Upper lobe of left lung (tissue), 6 donors: ENCODE data around the gene ARHGEF1. TPM values are rescaled to one million over a fixed set of nuclear protein-coding genes. Genes with fewer than 3 reads are reported as not detected.
A peak's percentile ranks its signal among the peaks of the same experiment; 100 is the strongest.

Source experiments
- ATAC-seq, 2 donors: fragments of 200-7000 bp; cut with Tn5 transposase; one replicate each; pipeline ENCODE4 v1.9.1; 2022; ENCODE audit warnings: mild to moderate bottlenecking in 2 of 2, moderate library complexity in 2 of 2; ENCODE audit not compliant: low FRiP score in 2 of 2
- DNase-seq, 2 donors: peaks; one replicate each; pipeline ENCODE4 v3.0.0-alpha.2; 2019 to 2020
- H3K27ac ChIP-seq, 4 donors: fragments of 200-600 bp; sonication (generic); one replicate each; pipeline ENCODE4 v1.5.1; 2016 to 2019
- H3K27me3 ChIP-seq, 4 donors: fragments of 200-600 bp; sonication (generic); one replicate each; pipeline ENCODE4 v1.5.1; 2017 to 2019
- H3K36me3 ChIP-seq, 4 donors: fragments of 200-600 bp; sonication (generic); one replicate each; pipeline ENCODE4 v1.5.1; 2016 to 2019
- H3K4me1 ChIP-seq, 4 donors: fragments of 200-600 bp; sonication (generic); one replicate each; pipeline ENCODE4 v1.5.1; 2018 to 2019
- H3K4me3 ChIP-seq, 4 donors: fragments of 200-600 bp; sonication (generic); one replicate each; pipeline ENCODE4 v1.5.1; 2017 to 2019; ENCODE audit warnings: mild to moderate bottlenecking in 2 of 4, moderate library complexity in 1 of 4
- H3K9me3 ChIP-seq, 4 donors: fragments of 200-600 bp; sonication (generic); one replicate each; pipeline ENCODE4 v1.5.1; 2018 to 2019
- EP300 ChIP-seq, 4 donors: sonication (generic); formaldehyde crosslinking; IDR thresholded peaks; one replicate each; pipeline ENCODE4 v1.5.1; 2017; ENCODE audit warnings: antibody characterized with exemption in 4 of 4, control low read depth in 2 of 4
- POLR2A ChIP-seq, 4 donors: fragments of 450-650 bp; IDR thresholded peaks; one replicate each; pipeline ENCODE4 v1.5.1; 2016 to 2017; ENCODE audit warnings: antibody characterized with exemption in 4 of 4, mild to moderate bottlenecking in 2 of 4
- POLR2AphosphoS5 ChIP-seq, 2 donors: sonication (generic); formaldehyde crosslinking; IDR thresholded peaks; one replicate each; pipeline ENCODE4 v1.5.1; 2017; ENCODE audit warnings: antibody characterized with exemption in 2 of 2
- WGBS, 2 donors: methylation state at CpG; one replicate each; pipeline ENCODE4 v1.1.5; 2017 to 2018; 5-methylcytosine and 5-hydroxymethylcytosine counted together
- total RNA-seq, 6 donors: library from RNA; depleted of rRNA in 4 of 6; stranded (reverse); fragments of >200 nt in 4 of 6; gene quantifications; one replicate each; pipeline versions ENCODE4 v1.1.0 to v1.2.1, GENCODE V29; 2016 to 2021
- TF ChIP-seq, protein P1 (sequence below), 6 experiments: fragments of 450-650 bp in 4 of 6; fragments of 200-600 bp in 2 of 6; sonication (generic) in 2 of 6; IDR thresholded peaks; one replicate each; pipeline ENCODE4 v1.5.1; 2016 to 2019; ENCODE audit warnings: antibody characterized with exemption in 6 of 6
- donor health status: DM: no; HTN: no; CAD: no; lungs with moderate emphysema.
- donor health status: DM: no; HTN: yes; CAD: no; lungs with severe emphysema.

The ARHGEF1 gene
- total RNA-seq, 6 donors from 2014 or later = 115 to 731 (median 233) TPM

DNA sequence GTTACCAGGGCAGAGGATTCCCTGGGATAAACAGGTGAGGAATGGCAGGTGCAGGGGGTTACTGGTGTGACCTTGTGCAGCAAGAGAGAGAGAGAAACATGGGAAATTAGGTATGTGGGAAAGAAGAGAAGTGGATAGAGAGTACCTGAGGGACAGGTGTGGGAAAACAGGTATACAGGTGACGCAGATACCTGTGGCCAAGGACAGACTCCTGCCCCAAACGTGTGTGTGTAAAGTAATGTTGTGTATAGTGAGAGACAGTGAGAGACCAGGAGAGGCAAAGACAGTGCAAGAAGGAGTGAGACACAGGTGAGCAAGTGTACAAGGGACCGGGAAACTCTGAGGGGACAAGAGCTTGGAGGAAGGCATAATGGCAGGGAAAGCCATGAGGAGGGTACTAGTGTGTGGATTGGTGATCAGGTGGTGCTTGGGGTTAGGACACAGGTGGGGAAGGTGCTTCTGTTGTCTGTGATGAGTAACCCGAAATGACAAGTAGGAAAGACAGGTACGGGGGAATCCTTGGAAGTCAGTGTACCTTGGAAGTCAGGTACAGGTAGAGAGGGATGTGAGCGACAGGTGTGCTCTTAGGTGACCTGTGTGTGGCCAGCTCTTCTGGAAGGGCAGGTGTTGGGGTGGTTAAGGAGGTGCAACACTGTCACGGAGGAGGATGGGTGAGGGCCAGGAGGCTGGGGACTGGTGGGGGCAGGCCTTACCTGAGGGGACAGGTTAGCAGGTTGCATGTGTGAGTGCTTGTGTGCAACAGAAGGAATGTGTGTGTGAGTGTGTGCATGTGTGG is 42.4 kb downstream of the ARHGEF1 start:
- Histone ChIP-seq H3K27ac (no peak overlapping the region), H3K27me3 (peaks cover 0 to 55% (median 42%) of the 10 kb centered on the region in 4 donors), H3K36me3 (no peaks in the 10 kb centered on the region), H3K9me3 (no peaks in the 10 kb centered on the region), H3K4me3 (no peak overlapping the region), H3K4me1 (peaks cover 14 to 29% (median 19%) of the 10 kb centered on the region in 4 donors)
- DNase-seq = no peak
- WGBS, 2 donors = 64 to 65% methylated on average over 7 of the region's 7 CpGs
- TF ChIP-seq, protein P1, sequence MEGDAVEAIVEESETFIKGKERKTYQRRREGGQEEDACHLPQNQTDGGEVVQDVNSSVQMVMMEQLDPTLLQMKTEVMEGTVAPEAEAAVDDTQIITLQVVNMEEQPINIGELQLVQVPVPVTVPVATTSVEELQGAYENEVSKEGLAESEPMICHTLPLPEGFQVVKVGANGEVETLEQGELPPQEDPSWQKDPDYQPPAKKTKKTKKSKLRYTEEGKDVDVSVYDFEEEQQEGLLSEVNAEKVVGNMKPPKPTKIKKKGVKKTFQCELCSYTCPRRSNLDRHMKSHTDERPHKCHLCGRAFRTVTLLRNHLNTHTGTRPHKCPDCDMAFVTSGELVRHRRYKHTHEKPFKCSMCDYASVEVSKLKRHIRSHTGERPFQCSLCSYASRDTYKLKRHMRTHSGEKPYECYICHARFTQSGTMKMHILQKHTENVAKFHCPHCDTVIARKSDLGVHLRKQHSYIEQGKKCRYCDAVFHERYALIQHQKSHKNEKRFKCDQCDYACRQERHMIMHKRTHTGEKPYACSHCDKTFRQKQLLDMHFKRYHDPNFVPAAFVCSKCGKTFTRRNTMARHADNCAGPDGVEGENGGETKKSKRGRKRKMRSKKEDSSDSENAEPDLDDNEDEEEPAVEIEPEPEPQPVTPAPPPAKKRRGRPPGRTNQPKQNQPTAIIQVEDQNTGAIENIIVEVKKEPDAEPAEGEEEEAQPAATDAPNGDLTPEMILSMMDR (IDR thresholded peaks at IDR 0.05) = no peak
- no peak for TF ChIP-seq EP300 (IDR thresholded peaks at IDR 0.05)
- TF ChIP-seq POLR2A (IDR thresholded peaks at IDR 0.05) = no peak
- no peak for TF ChIP-seq POLR2AphosphoS5 (IDR thresholded peaks at IDR 0.05)
- no peak for ATAC-seq

DNA sequence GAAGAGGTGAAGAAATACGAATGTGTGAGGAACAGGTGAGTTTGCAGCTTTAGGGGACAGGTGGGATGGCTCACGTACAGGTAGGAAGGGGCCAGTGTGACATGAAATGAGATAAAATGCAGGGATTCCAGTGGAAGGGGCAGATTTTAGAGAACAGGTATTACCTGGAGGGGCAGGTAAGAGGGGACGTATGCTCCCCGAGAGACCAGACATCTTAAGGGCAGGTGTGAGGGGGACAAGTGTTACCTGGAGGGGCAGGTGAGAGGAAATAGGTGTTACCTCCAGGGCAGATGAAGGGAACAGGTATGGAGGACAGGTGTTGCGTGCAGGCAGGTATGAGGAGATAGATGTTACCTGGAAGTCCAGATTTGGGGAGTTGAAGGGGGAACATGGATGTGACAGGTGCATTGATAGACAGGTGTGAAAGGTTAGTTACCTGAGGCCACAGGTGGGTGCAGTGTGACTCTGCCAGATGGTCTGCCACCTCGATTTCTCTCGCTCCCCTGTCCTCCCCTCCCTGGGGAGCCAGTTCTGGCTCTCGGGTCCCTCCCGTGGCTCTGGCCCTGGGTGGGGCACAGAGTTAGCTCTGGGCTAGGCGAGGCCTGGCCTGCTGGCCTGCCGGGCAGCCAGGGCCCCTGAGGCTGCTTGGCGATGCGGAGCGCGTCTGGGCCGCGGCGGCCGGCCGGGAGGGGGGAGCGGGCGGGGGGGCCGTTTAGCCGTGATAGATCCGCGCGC is 43.2 kb downstream of the ARHGEF1 start:
- no peak overlapping the region for H3K4me3 ChIP-seq
- TF ChIP-seq, protein P1 (IDR thresholded peaks at IDR 0.05) = no peak
- no peak for TF ChIP-seq EP300 (IDR thresholded peaks at IDR 0.05)
- no peak for TF ChIP-seq POLR2A (IDR thresholded peaks at IDR 0.05)
- no peak for TF ChIP-seq POLR2AphosphoS5 (IDR thresholded peaks at IDR 0.05)
- peaks cover 14 to 25% (median 19%) of the 10 kb centered on the region in 4 donors for H3K4me1 ChIP-seq
- H3K36me3 ChIP-seq = no peaks in the 10 kb centered on the region
- peaks cover 0 to 58% (median 39%) of the 10 kb centered on the region in 4 donors for H3K27me3 ChIP-seq
- ATAC-seq = no peak
- no peaks in the 10 kb centered on the region for H3K9me3 ChIP-seq
- DNase-seq = peak in 1 of 2 donors; percentile 64
- 42 to 56% methylated on average over 14 to 27 of the region's 27 CpGs for WGBS, 2 donors
- H3K27ac ChIP-seq = no peak overlapping the region

DNA sequence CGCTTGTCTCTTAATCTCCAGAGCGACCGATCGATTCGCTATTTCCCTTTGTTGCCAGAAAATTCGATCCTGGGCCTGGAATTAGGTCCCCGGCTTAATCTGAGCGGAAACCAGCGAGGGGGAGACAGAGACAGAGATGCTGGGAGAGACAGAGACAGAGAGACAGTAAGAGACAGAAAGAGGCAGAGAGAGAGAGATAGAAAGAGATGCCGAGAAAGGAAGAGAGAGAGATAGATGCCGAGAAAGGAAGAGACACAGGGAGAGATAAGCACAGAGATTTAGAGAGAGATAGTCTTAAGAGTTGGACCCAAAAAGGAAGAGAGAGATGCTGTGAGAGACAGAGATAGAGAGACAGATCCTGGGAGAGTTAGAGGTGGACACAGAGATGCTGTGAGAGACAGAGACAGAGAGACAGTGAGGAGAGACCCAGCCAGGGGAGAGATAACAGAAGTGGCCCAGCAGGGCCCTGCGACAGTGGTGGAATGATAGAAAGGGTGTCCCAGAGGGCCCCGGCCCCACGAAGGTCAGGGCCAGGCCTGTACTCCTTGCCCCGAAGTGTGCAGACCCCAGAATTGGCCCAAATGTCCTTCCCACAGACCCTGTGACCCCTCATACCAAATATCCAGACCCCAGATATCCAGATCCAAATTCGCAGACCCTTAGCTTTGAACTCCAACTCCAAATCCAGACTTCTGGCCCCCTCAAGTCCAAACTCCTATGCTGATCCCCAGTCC is 43.9 kb downstream of the ARHGEF1 start:
- Histone ChIP-seq H3K27ac (no peak overlapping the region), H3K4me1 (peaks cover 14 to 23% (median 19%) of the 10 kb centered on the region in 4 donors), H3K36me3 (no peaks in the 10 kb centered on the region), H3K27me3 (peaks cover 0 to 56% (median 33%) of the 10 kb centered on the region in 4 donors), H3K4me3 (no peak overlapping the region), H3K9me3 (no peaks in the 10 kb centered on the region)
- 53 to 62% methylated on average over 16 of the region's 16 CpGs for WGBS, 2 donors
- DNase-seq (no peak), ATAC-seq (no peak)
- TF ChIP-seq, protein P1 (IDR thresholded peaks at IDR 0.05) = no peak
- TF ChIP-seq POLR2A (IDR thresholded peaks at IDR 0.05) = no peak
- no peak for TF ChIP-seq EP300 (IDR thresholded peaks at IDR 0.05)
- no peak for TF ChIP-seq POLR2AphosphoS5 (IDR thresholded peaks at IDR 0.05)

DNA sequence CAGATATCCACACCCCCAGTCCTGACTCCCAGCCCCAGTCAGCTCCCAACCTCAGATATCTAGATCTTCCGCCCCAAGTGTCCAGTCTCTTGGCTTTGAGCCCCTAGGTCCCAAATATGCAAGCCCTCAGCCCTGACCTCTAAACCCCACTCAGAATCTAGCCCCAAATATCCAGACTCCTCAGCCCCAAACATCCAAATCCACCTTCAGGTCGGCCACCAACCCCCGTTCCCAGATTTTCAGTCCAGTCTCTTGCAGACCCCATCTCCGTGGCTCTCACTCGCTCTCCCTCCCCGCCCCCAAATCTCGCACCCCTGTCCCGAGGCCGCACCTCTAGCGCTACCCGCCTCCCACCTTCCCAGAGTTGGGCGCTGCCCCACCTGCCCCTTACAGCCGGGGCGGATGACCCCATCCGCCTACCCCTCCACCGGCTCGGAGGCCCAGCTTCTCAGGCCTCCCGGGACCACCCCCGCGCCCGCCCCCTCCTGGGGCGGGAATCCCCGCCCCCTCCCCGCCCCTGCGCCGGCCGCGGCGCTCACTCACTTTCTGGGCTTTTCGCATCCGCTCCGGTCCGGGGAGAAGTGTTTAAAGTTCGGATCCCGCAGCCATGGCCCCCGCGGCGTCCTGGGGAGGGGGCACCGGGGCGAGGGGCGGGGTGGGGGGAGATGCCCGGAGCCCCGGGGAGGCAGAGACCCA is 44.7 kb downstream of the ARHGEF1 start:
- Histone ChIP-seq H3K27me3 (peaks cover 0 to 49% (median 30%) of the 10 kb centered on the region in 4 donors), H3K27ac (peak overlapping the region in 1 of 4 donors; percentile 7), H3K4me3 (peak overlapping the region in 3 of 4 donors; percentile 46 to 55 (median 52)), H3K36me3 (no peaks in the 10 kb centered on the region), H3K9me3 (no peaks in the 10 kb centered on the region), H3K4me1 (peaks cover 14 to 25% (median 21%) of the 10 kb centered on the region in 4 donors)
- DNase-seq (peak in 1 of 2 donors; percentile 85), ATAC-seq (no peak)
- 13 to 16% methylated on average over 25 to 29 of the region's 43 CpGs for WGBS, 2 donors
- TF ChIP-seq EP300 (IDR thresholded peaks at IDR 0.05) = no peak
- TF ChIP-seq POLR2AphosphoS5 (IDR thresholded peaks at IDR 0.05) = no peak
- no peak for TF ChIP-seq POLR2A (IDR thresholded peaks at IDR 0.05)
- TF ChIP-seq, protein P1 (IDR thresholded peaks at IDR 0.05) = no peak
